NCI-H82 treated with DMSO at 0.1 percent for 48 hours (cell line): ENCODE data around the gene MINAR2.

Source experiments
- DNase-seq: peaks from one replicate; lab custom pipeline; 2025; ENCODE audit not compliant: unreplicated experiment; lab: John Stamatoyannopoulos, UW

The MINAR2 gene

DNA sequence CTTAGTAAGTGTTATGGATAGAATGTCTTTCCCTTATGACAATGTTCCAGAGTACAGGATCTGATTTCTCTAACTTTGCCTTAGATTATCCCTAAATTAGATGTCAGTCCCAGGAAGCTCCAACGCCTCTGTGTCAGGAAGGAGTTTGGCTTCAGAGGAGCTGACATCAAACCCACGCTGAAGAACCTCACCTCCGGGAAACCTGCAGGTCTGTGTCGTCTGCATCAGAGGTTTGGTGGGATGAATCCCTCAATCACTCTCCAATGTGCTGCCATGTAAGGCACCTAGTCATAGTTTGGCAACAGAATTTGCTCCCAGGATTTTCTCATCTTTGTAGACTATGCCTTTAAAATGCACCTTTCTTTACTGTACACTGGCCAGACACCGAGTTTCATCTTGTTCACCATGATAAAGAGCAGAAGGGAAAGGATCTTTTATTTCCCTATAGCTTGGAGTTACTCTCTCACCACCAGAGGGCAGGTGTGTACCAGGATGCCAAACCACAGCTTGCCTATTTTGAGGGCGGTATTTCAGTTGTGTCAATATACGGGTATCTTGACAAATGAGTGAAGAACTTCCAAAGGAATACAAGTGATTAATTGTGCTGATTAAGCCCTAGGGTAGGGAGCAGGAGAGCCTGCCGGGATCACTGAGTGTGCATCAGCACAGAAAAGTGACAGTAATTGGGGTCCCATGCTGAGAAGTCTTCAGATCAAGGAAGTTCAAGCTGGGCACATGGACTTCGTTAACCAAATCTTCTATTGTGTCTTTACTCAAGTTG is 23.4 kb downstream of the MINAR2 start:
- DNase-seq, result no peak

DNA sequence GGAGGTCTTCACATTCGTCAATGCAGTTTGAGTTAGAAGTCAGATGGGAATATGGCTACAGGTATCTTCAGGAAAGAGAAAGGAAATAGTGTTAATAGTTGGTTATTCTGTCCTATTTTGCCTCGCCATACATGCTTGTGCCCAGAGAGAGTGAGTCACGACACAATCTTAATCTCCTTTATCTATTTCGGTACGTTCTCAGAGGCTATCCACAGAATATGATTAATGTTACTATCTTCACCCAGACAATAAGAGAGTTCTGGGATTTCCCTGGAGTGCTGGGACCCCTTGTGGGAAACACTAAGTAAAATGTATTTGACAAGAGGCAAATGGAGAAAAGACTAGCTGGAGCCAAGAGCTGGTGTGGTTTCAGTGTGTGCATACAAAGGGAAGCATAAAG is 25.5 kb downstream of the MINAR2 start:
- no peak for DNase-seq

GRCh38 chr5:129781594-129781993 is 33.7 kb downstream of the MINAR2 start:
- DNase-seq, result no peak

- no peak for DNase-seq
Measured at GRCh38 chr5:129803403-129803802, 55.5 kb downstream of the MINAR2 start.

- DNase-seq, result no peak
Measured at GRCh38 chr5:129804705-129805104, 56.8 kb downstream of the MINAR2 start.

GRCh38 chr5:129807162-129807814 is 59.4 kb downstream of the MINAR2 start:
- no peak for DNase-seq
